ENCODE data around the gene CSMD2.

CSMD2 gene

GRCh38 chr1:33854091-33854490, 310.9 kb downstream of the CSMD2 start:
- no peak for DNase-seq (ENCODE audit: low read depth in 2 of 2)

DNA sequence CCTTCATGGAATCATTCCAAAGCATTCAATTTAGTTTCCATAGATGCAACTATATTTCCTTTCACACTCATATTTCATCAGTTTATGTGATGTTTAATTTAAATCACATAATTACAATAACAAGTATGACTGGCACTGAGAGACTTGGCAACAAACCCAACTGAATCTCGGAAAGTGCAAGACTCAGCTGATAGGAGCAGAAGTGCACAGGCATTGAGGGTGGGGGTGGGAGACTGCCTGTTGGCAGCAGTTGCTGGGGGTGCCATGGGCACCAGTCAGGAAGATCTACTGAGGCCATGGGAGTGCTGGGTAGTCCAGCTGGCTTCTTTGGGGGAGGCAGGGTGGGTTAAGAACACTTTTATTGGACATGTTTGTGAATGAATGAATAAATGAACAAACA, 311.6 kb downstream of the CSMD2 start:
- no peak for DNase-seq (ENCODE audit: low read depth in 2 of 2)

DNA sequence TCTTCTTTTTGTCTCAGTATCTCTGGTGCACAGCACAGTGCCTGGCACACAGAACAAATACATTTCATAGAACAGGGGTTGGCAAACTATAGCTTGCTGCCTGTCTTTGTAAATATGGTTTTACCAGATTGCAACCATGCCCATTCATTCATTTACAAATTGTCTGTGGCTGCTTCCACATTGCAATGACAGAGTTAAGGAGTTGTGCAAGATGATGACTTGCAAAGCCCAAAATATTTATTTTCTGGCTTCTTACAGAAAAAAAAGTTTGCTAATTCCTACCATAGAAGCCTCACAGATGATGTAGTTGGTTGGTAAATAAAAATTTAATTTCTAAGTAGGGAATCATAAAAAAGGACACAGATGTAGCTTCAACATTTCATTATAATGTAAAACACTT, 312.3 kb downstream of the CSMD2 start:
- DNase-seq (ENCODE audit: low read depth in 2 of 2): no peak

- no peak for DNase-seq (ENCODE audit: low read depth in 2 of 2)
Observed at GRCh38 chr1:33850481-33850880, 314.5 kb downstream of the CSMD2 start.

GRCh38 chr1:33849211-33849610, 315.8 kb downstream of the CSMD2 start:
- DNase-seq (ENCODE audit: low read depth in 2 of 2): no peak

- no peak for DNase-seq (ENCODE audit: low read depth in 2 of 2)
Observed at GRCh38 chr1:33848205-33848937, 316.7 kb downstream of the CSMD2 start.

GRCh38 chr1:33846861-33847260, 318.2 kb downstream of the CSMD2 start:
- DNase-seq (ENCODE audit: low read depth in 2 of 2): no peak

DNA sequence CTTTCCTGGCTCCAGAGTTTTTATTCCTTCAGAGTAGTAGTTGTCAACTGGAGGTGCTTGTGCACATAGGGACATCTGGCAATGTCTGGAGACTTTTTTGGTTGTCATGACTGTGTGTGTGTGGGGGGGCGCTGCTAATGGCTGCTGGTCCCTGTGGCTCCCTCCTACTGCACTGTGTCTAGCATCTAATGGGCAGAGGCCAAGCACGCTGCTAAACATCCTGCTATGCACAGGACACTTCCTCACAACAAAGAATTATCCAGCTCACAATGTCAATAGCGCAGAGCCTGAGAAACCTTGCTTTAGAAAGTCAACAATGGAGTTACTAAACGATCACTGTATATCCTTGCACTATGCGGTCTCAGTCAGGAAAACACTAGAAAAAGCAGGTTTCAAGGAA, 320.9 kb downstream of the CSMD2 start:
- DNase-seq (ENCODE audit: low read depth in 2 of 2): no peak

DNA sequence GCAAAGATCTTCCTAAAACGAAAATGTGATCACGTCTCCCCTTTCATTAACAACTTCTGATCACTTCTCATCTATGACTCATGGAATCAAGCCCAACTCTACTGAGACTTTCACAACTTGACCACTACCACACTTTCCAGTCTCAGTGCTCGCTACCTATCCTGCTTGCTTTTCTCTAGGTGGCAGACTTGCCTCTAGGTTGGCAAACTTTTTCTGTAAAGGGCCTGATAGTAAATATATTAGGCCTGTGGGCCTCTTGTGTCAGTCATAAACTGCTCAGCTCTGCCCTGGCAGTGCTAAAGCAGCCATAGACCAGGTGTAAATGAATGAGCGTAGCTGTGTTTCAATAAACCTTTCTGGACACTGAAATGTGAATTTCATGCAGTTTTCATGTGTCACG, 322.7 kb downstream of the CSMD2 start:
- DNase-seq (ENCODE audit: low read depth in 2 of 2): no peak

GRCh38 chr1:33841494-33841893, 323.5 kb downstream of the CSMD2 start:
- no peak for DNase-seq (ENCODE audit: low read depth in 2 of 2)

DNA sequence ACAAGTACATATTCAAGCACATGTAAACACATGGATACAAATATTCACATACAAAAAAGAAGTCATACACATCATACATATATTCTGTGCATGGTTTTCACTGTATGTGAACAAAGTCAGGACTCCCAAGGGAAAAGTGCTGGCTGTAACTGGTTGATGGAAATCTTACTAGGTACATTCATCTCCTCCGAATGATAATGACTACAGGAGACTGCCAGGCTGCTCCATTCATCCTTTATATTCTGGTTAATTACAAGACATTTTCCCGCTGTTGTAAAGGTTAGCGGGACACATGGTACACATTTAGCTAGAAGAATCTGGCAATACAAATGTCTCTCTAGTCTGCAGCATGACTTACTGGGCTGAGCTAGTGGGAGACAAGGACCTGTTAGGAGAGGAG, 327.4 kb downstream of the CSMD2 start:
- no peak for DNase-seq (ENCODE audit: low read depth in 2 of 2)

- no peak for DNase-seq (ENCODE audit: low read depth in 2 of 2)
Observed at GRCh38 chr1:33836911-33837310, 328.1 kb downstream of the CSMD2 start.

GRCh38 chr1:33828654-33829053, 336.4 kb downstream of the CSMD2 start:
- DNase-seq (ENCODE audit: low read depth in 2 of 2): no peak

DNA sequence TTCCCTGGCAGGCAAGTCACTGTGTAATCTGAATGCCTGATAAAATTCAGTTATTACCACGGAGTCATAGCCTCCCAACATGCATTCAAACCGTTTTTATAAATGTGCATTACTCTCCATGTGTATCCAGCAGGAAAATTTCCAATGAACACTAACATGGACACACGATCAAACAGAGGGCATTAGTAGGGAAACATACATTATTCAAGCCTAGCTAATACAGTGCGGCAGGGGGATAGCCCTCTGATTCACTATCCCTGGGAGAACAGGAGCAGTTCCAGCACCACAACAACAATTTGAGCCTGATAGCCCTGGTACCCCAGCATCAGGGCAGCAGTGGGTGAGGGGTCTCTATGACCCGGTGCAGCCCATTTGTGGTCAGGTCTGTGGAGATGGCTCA, 337.0 kb downstream of the CSMD2 start:
- DNase-seq (ENCODE audit: low read depth in 2 of 2): no peak

DNA sequence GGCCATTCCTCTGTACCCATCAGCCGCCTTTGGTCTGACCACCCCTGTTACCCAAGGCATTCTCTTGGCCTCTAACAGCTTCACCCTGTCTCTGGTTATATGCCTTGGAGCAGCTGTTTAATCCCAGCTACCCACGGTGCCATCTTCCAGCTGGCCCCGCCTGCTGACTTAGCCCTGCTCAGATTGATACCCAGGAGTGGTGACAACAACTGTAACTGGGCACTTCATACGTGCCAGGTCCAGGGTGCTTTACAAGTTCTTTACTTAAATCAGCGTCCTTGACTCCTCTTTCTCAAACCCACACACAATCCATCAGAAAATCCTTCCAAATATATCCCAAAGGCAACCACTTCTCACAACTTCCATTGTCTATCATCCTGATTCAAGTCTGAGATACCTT, 338.3 kb downstream of the CSMD2 start:
- no peak for DNase-seq (ENCODE audit: low read depth in 2 of 2)

DNA sequence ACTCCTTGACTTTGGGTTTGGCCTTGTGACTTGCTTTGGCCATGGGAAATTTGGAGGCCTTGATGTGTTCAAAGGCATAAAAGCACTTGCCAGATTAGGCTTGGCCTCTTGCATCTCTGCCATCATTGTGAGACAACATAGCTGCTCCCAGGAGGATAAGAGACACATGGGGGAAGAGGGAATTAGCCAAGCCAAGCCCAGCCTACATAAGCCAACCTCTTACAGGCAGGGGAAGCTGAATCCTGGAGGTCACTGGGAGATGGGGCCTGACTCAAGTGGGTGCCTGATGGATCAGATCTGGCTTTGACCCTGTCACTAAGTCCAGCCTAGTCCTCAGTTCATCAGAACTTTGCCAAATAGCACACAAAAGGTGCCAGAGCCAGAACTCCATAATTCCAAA, 338.7 kb downstream of the CSMD2 start:
- DNase-seq (ENCODE audit: low read depth in 2 of 2): no peak

DNA sequence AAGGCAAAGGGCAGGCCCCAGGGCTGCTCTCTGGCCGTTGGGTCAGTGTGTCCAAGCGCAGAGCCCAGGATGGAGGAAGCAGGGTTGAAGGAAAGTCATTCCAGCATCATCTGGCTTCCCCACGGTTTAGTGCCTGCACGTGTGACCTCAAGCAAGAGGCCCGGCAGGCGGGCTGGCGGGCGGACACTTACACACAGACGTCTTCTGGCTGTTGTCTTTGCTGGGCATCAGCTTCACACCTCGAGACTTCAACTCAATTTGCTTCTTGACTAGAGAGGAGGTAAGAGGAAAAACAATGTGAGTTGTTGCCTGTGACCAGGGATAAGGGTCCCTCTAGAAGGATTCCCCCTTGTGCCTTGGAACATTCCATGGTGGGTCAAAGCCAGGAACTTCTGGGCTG, 339.5 kb downstream of the CSMD2 start:
- no peak for DNase-seq (ENCODE audit: low read depth in 2 of 2)

DNA sequence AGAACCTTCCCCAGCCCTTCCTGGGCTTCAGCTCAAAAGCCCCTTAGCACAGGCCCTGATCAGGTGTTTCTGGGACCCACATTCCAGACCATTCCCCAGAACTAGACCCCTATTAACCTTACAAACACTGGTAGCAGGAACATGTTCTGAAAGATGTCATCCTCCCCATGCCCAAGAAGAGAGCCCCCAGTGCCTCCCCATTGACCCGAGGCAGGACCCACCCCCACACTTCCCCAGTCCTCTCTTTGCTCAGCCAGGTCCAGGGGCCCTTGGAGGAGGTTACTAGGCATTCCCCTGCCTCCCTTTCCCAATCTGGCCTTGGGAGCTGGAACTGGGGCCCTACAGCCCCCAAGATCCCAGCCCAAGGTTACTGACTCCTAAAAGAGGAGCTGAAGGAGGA, 340.1 kb downstream of the CSMD2 start:
- no peak for DNase-seq (ENCODE audit: low read depth in 2 of 2)

DNA sequence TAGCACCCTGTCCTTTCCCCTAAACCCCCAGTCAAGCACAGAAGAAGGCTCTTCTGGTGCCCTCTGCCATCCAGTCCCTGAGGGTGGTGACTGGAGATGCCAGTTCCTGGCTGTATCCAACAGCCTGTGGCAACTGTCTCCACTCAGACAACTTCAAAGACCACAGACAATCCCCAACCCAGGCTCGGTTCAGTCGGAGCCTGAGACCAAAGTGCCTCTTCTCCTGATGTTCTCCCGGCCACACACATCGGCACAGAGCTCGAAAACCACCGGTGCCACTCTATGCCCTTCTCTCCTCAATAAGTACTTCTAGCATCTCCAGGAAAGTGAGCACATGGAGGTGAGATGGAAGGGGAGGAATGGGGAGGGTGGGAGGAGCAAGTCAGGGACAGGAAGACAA, 340.7 kb downstream of the CSMD2 start:
- DNase-seq (ENCODE audit: low read depth in 2 of 2): no peak

DNA sequence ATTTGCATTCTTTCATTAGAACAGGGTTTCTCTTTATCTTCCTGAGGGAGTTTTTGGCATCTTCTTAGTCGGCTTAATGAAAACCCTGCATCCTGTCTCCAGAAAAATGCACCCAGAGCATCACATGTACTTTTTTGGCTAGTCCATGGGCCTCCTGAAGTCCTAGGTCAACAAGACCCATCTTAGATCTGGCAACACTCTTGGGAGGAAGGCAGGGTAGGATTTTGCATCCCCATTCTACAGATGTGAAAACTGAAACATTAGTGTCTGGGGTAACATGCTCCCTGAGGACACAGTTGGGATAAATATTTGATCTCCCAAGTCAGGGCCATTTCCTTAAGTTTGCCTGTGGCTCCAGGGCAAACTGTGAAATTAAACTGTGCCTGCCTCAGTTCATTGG, 341.2 kb downstream of the CSMD2 start:
- DNase-seq (ENCODE audit: low read depth in 2 of 2): no peak

DNA sequence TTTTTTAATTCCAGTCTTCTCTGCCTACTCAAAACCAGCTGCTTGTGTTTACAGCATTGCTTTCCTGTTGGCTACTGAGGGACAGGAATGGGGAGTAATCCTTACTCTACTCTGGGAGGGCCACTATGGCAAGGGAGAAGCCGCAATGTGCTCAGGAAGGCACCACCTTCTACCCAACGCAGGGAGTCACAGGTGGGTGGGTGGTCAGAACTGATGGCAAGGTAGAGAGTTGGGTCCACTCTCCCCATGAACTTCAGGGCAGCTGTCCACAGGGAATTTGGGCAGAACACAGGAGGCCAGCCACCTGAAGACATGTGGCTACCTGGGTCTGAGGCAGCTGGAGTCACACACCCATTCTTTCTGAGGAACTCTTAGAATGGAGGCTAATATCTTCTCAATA, 341.6 kb downstream of the CSMD2 start:
- DNase-seq (ENCODE audit: low read depth in 2 of 2): no peak

- DNase-seq (ENCODE audit: low read depth in 2 of 2): no peak
Observed at GRCh38 chr1:33822396-33822795, 342.6 kb downstream of the CSMD2 start.

DNA sequence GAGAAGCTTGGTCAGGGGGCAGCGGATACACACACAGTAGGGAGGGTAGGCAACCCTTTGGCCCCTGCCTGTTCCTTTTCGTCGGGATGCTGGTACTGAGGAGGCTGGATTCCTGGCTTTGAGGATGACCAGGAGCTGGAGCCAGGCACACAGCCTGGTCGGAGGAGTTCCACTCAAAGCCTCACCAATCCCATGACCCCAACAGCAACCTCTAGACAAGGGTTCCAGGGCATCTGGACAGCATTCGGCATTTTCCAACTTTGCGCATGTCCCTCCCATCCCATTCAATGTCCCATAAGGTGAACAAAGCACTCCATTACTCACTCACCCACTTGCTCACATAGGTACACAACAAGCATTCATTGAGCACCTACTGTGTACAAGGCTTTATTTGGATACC, 343.7 kb downstream of the CSMD2 start:
- no peak for DNase-seq (ENCODE audit: low read depth in 2 of 2)

GRCh38 chr1:33820804-33821203, 344.2 kb downstream of the CSMD2 start:
- DNase-seq (ENCODE audit: low read depth in 2 of 2): no peak
